Measurements from ENCODE around the gene LPO. TPM values are rescaled to one million over a fixed set of nuclear protein-coding genes. Genes with fewer than 3 reads are reported as not detected.

The LPO gene
- total RNA-seq, 1 donor from 2014 or later = not detected

DNA sequence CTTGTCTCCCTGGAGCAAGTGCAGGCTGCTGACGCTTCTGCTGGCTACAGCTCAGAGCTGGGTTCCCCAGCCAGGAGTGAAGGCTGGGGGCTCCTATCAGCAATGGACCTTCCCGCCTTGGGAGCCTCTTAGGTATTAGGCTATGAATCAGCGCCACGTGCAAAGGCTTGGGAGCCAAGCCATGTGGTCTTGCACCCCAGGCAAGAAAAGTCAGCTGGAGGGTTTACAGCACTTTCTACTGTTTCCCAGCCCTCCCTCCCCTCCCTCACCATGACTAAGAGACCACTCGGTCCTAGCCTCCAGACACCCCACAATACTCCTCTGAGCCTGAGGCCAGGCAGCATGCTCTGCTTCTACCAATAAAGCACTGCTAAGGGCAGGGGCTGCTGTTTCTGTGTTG, 33.6 kb upstream of the LPO start:
- Histone ChIP-seq H3K9ac (ENCODE audit: low read depth in 1 of 3, low read length in 3 of 3) (no peak overlapping the region), H3K27me3 (ENCODE audit: control insufficient read depth in 3 of 3, insufficient read depth in 3 of 3, low read length in 3 of 3) (peaks cover 3 to 5% (median 5%) of the 10 kb centered on the region in 3 donors), H3K4me1 (ENCODE audit: control insufficient read depth in 3 of 3, insufficient read depth in 3 of 3, low read length in 3 of 3) (peaks cover 0 to 3% (median 0%) of the 10 kb centered on the region in 3 donors), H3K27ac (ENCODE audit: low read depth, low read length) (no peak overlapping the region), H3K9me3 (ENCODE audit: control insufficient read depth in 3 of 3, low read length in 3 of 3) (no peaks in the 10 kb centered on the region), H3K4me3 (ENCODE audit: low read length in 3 of 3) (no peak overlapping the region), H3K36me3 (ENCODE audit: control insufficient read depth in 3 of 3, insufficient read depth in 3 of 3, low read length in 3 of 3) (peaks cover 32 to 41% (median 38%) of the 10 kb centered on the region in 3 donors)

DNA sequence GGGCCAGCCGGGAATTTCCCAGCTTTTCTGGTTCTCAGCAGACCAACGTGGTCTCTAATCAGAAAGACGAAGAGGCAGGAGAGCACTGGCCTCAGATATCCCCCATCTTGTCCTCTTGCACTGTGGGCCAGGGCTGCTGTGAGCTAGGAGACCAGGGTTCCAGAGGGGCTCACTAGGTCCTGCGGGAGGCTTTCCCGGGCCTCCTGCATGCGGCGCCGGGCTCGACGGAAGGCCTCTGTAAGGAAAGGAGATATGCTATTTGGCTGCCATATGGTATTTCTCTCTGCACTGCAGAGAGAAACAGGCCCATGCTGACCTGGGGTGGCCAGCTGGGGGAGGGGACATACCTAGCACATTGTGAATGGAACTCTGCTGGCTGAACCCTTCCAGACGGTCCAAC, 32.4 kb upstream of the LPO start:
- H3K36me3 ChIP-seq (ENCODE audit: control insufficient read depth in 3 of 3, insufficient read depth in 3 of 3, low read length in 3 of 3) = peaks cover 44 to 51% (median 50%) of the 10 kb centered on the region in 3 donors

DNA sequence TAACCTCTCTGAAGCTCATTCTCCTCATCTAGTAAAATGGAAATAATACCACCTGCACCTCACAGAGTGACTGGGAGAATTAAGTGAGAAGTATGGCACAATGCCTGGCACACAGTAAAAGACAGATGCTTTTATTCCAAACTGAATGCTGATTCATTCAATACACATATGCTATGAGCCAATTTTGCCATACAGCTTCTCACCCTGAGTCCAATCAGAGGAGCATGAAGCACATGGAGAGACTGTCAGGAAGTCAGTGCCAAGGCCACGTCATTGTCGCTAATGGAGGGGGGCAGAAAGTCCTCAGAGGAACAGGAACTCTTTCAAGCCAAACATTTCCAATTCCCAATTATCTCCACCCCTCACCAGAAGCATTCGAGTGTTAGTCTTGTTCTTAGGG, 30.9 kb upstream of the LPO start:
- no peak overlapping the region for H3K27ac ChIP-seq (ENCODE audit: low read depth, low read length)
- no peaks in the 10 kb centered on the region for H3K27me3 ChIP-seq (ENCODE audit: control insufficient read depth in 3 of 3, insufficient read depth in 3 of 3, low read length in 3 of 3)
- peaks cover 55 to 64% (median 60%) of the 10 kb centered on the region in 3 donors for H3K36me3 ChIP-seq (ENCODE audit: control insufficient read depth in 3 of 3, insufficient read depth in 3 of 3, low read length in 3 of 3)
- no peaks in the 10 kb centered on the region for H3K9me3 ChIP-seq (ENCODE audit: control insufficient read depth in 3 of 3, low read length in 3 of 3)
- H3K4me1 ChIP-seq (ENCODE audit: control insufficient read depth in 3 of 3, insufficient read depth in 3 of 3, low read length in 3 of 3) = no peaks in the 10 kb centered on the region
- no peak overlapping the region for H3K9ac ChIP-seq (ENCODE audit: low read depth in 1 of 3, low read length in 3 of 3)
- H3K4me3 ChIP-seq (ENCODE audit: low read length in 3 of 3) = no peak overlapping the region

More for the DNA sequence above, 32.4 kb upstream of the LPO start:
- H3K4me1 ChIP-seq (ENCODE audit: control insufficient read depth in 3 of 3, insufficient read depth in 3 of 3, low read length in 3 of 3) = no peaks in the 10 kb centered on the region
- H3K9me3 ChIP-seq (ENCODE audit: control insufficient read depth in 3 of 3, low read length in 3 of 3) = no peaks in the 10 kb centered on the region
- H3K9ac ChIP-seq (ENCODE audit: low read depth in 1 of 3, low read length in 3 of 3) = no peak overlapping the region
- no peak overlapping the region for H3K4me3 ChIP-seq (ENCODE audit: low read length in 3 of 3)
- no peaks in the 10 kb centered on the region for H3K27me3 ChIP-seq (ENCODE audit: control insufficient read depth in 3 of 3, insufficient read depth in 3 of 3, low read length in 3 of 3)
- H3K27ac ChIP-seq (ENCODE audit: low read depth, low read length) = no peak overlapping the region

DNA sequence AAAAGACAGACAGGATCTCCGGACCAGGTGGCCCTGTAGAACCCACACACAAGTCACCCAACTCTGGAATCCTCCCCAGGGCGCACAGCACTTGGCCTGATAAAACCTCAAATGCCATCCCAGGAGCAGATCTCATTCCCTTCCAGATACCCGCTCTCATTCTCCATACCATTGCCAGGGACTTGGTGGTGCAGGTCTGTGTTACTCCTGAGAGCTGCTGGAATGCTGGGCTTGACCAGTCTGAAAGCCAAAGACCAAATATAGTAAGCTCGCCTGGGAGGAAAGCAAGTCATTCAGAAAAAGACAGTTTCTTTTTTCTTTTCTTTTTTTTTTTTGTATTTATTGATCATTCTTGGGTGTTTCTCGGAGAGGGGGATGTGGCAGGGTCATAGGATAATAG, 30.0 kb upstream of the LPO start:
- H3K36me3 ChIP-seq (ENCODE audit: control insufficient read depth in 3 of 3, insufficient read depth in 3 of 3, low read length in 3 of 3) = peaks cover 61 to 73% (median 69%) of the 10 kb centered on the region in 3 donors
- H3K27ac ChIP-seq (ENCODE audit: low read depth, low read length) = no peak overlapping the region
- H3K27me3 ChIP-seq (ENCODE audit: control insufficient read depth in 3 of 3, insufficient read depth in 3 of 3, low read length in 3 of 3) = no peaks in the 10 kb centered on the region
- H3K9ac ChIP-seq (ENCODE audit: low read depth in 1 of 3, low read length in 3 of 3) = no peak overlapping the region
- no peaks in the 10 kb centered on the region for H3K4me1 ChIP-seq (ENCODE audit: control insufficient read depth in 3 of 3, insufficient read depth in 3 of 3, low read length in 3 of 3)
- H3K9me3 ChIP-seq (ENCODE audit: control insufficient read depth in 3 of 3, low read length in 3 of 3) = no peaks in the 10 kb centered on the region
- H3K4me3 ChIP-seq (ENCODE audit: low read length in 3 of 3) = no peak overlapping the region

DNA sequence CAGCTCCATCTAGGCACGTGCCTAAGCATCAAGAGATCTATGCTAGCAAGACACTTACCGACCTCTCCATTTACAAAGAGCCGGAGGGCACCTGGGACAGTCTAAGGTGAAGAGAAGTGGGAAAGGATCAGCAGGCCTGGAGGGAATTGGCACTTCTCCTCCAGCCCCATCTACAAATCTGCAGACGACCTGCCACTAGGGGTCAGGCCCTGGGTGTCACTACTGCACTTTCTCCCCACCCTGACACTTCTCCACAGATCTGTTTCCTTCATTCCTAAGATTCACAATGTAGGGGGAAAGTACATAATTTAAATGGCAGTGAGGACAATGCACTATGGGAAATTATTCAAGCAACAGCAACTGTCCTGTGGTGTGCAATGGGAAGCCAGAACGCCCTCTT, 27.5 kb upstream of the LPO start:
- Histone ChIP-seq H3K4me1 (ENCODE audit: control insufficient read depth in 3 of 3, insufficient read depth in 3 of 3, low read length in 3 of 3) (no peaks in the 10 kb centered on the region), H3K27me3 (ENCODE audit: control insufficient read depth in 3 of 3, insufficient read depth in 3 of 3, low read length in 3 of 3) (no peaks in the 10 kb centered on the region), H3K9ac (ENCODE audit: low read depth in 1 of 3, low read length in 3 of 3) (no peak overlapping the region), H3K9me3 (ENCODE audit: control insufficient read depth in 3 of 3, low read length in 3 of 3) (no peaks in the 10 kb centered on the region), H3K27ac (ENCODE audit: low read depth, low read length) (no peak overlapping the region), H3K4me3 (ENCODE audit: low read length in 3 of 3) (no peak overlapping the region), H3K36me3 (ENCODE audit: control insufficient read depth in 3 of 3, insufficient read depth in 3 of 3, low read length in 3 of 3) (peaks cover 66 to 84% (median 80%) of the 10 kb centered on the region in 3 donors)

DNA sequence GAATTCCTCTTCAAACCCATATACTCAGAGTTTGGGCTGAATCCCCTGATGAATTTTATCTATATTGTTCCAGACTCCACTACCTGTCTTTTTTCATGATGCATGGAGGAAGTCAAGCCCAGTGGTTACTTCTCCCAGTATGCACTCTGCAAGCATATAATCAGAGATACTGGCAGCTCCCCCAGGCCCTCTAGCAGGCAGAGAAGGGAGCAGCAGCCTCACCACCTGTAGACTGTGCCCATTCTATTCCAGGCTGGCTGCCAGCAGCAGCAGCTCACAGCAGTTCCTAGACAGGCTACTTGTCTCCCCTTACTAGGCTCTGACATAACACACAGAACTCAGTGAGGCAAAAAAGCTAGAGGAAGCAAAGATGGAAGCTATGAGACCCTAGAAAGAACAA, 22.7 kb upstream of the LPO start:
- Histone ChIP-seq H3K36me3 (ENCODE audit: control insufficient read depth in 3 of 3, insufficient read depth in 3 of 3, low read length in 3 of 3) (peaks cover 29 to 52% (median 49%) of the 10 kb centered on the region in 3 donors), H3K9ac (ENCODE audit: low read depth in 1 of 3, low read length in 3 of 3) (no peak overlapping the region), H3K27me3 (ENCODE audit: control insufficient read depth in 3 of 3, insufficient read depth in 3 of 3, low read length in 3 of 3) (no peaks in the 10 kb centered on the region), H3K4me3 (ENCODE audit: low read length in 3 of 3) (no peak overlapping the region), H3K27ac (ENCODE audit: low read depth, low read length) (no peak overlapping the region), H3K4me1 (ENCODE audit: control insufficient read depth in 3 of 3, insufficient read depth in 3 of 3, low read length in 3 of 3) (peaks cover 11 to 16% (median 12%) of the 10 kb centered on the region in 3 donors), H3K9me3 (ENCODE audit: control insufficient read depth in 3 of 3, low read length in 3 of 3) (no peaks in the 10 kb centered on the region)

DNA sequence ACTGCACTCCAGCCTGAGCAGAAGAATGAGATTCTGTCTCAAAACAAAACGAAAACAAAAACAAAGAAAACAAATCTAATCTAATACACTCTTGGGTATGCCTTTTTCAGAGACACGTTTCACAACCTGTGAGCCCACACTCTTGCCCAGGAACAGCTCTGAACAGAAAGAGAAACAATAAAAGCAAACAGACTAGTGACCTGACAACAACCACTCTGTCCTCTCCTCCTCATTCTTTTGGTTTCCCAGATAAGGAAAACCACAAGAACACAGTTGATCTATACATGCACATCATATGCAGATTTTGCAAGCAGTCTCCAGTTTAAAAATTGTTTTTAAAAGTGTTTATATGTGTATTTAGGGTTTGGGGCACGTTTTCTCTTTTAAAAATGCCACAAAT, 20.6 kb upstream of the LPO start:
- no peak overlapping the region for H3K4me3 ChIP-seq (ENCODE audit: low read length in 3 of 3)
- H3K36me3 ChIP-seq (ENCODE audit: control insufficient read depth in 3 of 3, insufficient read depth in 3 of 3, low read length in 3 of 3) = peaks cover 13 to 33% (median 32%) of the 10 kb centered on the region in 3 donors
- H3K9ac ChIP-seq (ENCODE audit: low read depth in 1 of 3, low read length in 3 of 3) = no peak overlapping the region
- no peak overlapping the region for H3K27ac ChIP-seq (ENCODE audit: low read depth, low read length)
- no peaks in the 10 kb centered on the region for H3K9me3 ChIP-seq (ENCODE audit: control insufficient read depth in 3 of 3, low read length in 3 of 3)
- no peaks in the 10 kb centered on the region for H3K27me3 ChIP-seq (ENCODE audit: control insufficient read depth in 3 of 3, insufficient read depth in 3 of 3, low read length in 3 of 3)
- peaks cover 11 to 16% (median 12%) of the 10 kb centered on the region in 3 donors for H3K4me1 ChIP-seq (ENCODE audit: control insufficient read depth in 3 of 3, insufficient read depth in 3 of 3, low read length in 3 of 3)

DNA sequence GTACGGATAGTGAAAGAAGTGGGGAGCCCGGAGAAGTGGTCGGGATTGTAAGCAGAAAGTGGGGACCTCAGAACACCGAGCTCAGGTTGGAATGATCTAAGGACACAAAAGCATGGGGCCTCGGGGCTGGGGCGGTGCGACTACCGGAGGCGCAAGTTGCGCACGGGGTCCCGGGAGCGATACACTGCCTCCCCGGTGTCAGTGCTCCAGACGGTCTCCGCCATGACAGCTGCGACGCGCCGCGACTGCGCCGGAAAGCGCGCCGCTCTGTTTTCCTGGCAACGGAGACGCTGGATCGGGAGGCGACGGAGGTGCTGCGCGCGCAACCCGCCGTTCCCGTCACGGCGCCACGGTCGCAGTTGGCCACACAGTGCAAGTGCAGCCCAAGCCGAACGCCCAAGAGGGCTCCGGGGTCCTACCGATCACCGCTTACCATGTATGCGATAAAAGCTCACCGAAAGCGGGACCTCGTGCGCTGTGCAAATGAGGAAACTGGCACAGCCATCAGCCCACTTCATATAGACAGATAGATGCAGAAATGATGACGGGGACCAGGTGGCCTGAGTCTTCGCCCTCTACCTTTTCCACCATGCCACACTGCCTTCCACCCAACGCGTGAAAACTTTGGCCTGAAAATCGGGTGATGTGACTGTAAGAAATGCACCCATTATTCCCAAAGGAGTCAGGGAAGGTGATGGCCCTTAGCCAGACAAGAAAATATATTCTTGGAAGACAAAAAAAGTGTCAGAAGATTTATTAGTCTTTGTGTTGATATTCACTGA, 19.2 kb upstream of the LPO start, which contains the start of gene MKS1:
MKS1 (minus strand) TSS at position 249 of the 782 bp plus-strand sequence; CDS start at position 224, 25 bp downstream.
- Histone ChIP-seq H3K36me3 (ENCODE audit: control insufficient read depth in 3 of 3, insufficient read depth in 3 of 3, low read length in 3 of 3) (peaks cover 6 to 20% (median 19%) of the 10 kb centered on the region in 3 donors), H3K9me3 (ENCODE audit: control insufficient read depth in 3 of 3, low read length in 3 of 3) (no peaks in the 10 kb centered on the region), H3K27ac (ENCODE audit: low read depth, low read length) (peak within 1 kb of the TSS; percentile 67), H3K27me3 (ENCODE audit: control insufficient read depth in 3 of 3, insufficient read depth in 3 of 3, low read length in 3 of 3) (no peaks in the 10 kb centered on the region), H3K4me3 (ENCODE audit: low read length in 3 of 3) (peak within 1 kb of the TSS; percentile 80 to 97 (median 94)), H3K4me1 (ENCODE audit: control insufficient read depth in 3 of 3, insufficient read depth in 3 of 3, low read length in 3 of 3) (peaks cover 11 to 16% (median 12%) of the 10 kb centered on the region in 3 donors), H3K9ac (ENCODE audit: low read depth in 1 of 3, low read length in 3 of 3) (peak within 1 kb of the TSS; percentile 85 to 96 (median 94))

DNA sequence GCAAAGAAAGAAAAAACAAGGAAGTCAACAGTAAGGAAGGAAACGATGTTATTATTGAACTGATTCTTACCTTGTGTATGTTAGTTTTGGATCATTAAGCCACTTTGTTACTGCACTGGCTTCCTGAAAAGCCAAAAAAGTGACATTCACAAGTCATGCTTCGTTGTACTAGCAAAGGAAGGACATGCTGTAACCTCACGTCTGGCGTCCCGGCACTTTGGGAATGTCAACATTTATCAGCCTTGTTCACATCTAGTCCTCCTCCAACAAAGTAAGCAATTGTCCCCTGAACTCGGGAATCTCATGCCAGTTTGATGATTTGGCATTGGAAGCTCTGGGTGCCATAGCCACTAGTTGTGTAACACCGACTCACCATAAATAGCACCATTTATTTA, 18.6 kb upstream of the LPO start:
- no peaks in the 10 kb centered on the region for H3K9me3 ChIP-seq (ENCODE audit: control insufficient read depth in 3 of 3, low read length in 3 of 3)
- no peaks in the 10 kb centered on the region for H3K27me3 ChIP-seq (ENCODE audit: control insufficient read depth in 3 of 3, insufficient read depth in 3 of 3, low read length in 3 of 3)
- peaks cover 4 to 15% (median 14%) of the 10 kb centered on the region in 3 donors for H3K36me3 ChIP-seq (ENCODE audit: control insufficient read depth in 3 of 3, insufficient read depth in 3 of 3, low read length in 3 of 3)
- H3K9ac ChIP-seq (ENCODE audit: low read depth in 1 of 3, low read length in 3 of 3) = peak overlapping the region in 2 of 3 donors; percentile 68 to 96
- H3K4me1 ChIP-seq (ENCODE audit: control insufficient read depth in 3 of 3, insufficient read depth in 3 of 3, low read length in 3 of 3) = peaks cover 11 to 16% (median 12%) of the 10 kb centered on the region in 3 donors
- peak overlapping the region; percentile 67 for H3K27ac ChIP-seq (ENCODE audit: low read depth, low read length)
- peak overlapping the region; percentile 80 to 97 (median 94) for H3K4me3 ChIP-seq (ENCODE audit: low read length in 3 of 3)

DNA sequence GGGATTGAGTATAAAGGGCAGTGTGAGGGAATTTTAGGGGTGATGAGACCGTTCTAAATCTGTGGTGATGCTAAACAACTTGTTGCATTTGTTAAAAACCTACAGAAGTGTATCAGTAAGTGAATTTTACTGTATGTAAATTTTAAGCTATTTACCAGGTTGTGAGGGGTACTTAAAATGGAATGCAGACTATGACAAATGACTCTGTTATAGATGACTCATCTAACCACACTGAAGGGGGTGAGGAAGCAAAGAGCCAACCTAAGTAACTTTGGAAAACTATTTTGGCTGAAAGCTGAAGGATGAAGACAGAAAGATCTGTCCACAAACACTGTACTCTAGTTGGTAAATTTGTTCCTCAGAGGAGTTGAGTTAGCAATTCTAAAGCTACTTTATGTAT, 14.1 kb upstream of the LPO start:
- Histone ChIP-seq H3K4me1 (ENCODE audit: control insufficient read depth in 3 of 3, insufficient read depth in 3 of 3, low read length in 3 of 3) (peaks cover 6 to 7% (median 6%) of the 10 kb centered on the region in 3 donors), H3K9ac (ENCODE audit: low read depth in 1 of 3, low read length in 3 of 3) (no peak overlapping the region), H3K36me3 (ENCODE audit: control insufficient read depth in 3 of 3, insufficient read depth in 3 of 3, low read length in 3 of 3) (no peaks in the 10 kb centered on the region), H3K9me3 (ENCODE audit: control insufficient read depth in 3 of 3, low read length in 3 of 3) (no peaks in the 10 kb centered on the region), H3K27me3 (ENCODE audit: control insufficient read depth in 3 of 3, insufficient read depth in 3 of 3, low read length in 3 of 3) (peaks cover 2 to 5% (median 4%) of the 10 kb centered on the region in 3 donors), H3K27ac (ENCODE audit: low read depth, low read length) (no peak overlapping the region), H3K4me3 (ENCODE audit: low read length in 3 of 3) (no peak overlapping the region)

Measured in skeletal muscle tissue (tissue), 4 donors.